DND-41 (cell line): Measurements from ENCODE around the gene KRT72.
A peak's percentile ranks its signal among the peaks of the same experiment; 100 is the strongest.

ENCODE experiments used
- ATAC-seq: fragments of 200-7000 bp; cut with Tn5 transposase; 3 replicates; pipeline ENCODE4 v1.9.1; 2021; ENCODE audit warnings: low read depth; ENCODE audit not compliant: insufficient read depth
- DNase-seq: peaks from one replicate; pipeline ENCODE4 v3.0.0-alpha.2; 2020
- H2AFZ ChIP-seq: 2 replicates; pipeline ENCODE4 v1.6.0; 2012; ENCODE audit warnings: low read depth, low read length
- H3K27ac ChIP-seq: 2 replicates; pipeline ENCODE4 v1.5.1; 2012; ENCODE audit warnings: low read length, inconsistent platforms
- H3K27me3 ChIP-seq: fragments of 200-600 bp; sonication (generic); 2 replicates; pipeline ENCODE4 v1.6.0; 2012; ENCODE audit warnings: low read length, mild to moderate bottlenecking, inconsistent platforms; ENCODE audit not compliant: insufficient read depth, poor library complexity
- H3K36me3 ChIP-seq: 2 replicates; pipeline ENCODE4 v1.5.1; 2012; ENCODE audit warnings: low read length, inconsistent platforms; ENCODE audit not compliant: insufficient read depth
- H3K4me1 ChIP-seq: 2 replicates; pipeline ENCODE4 v1.5.1; 2012; ENCODE audit warnings: mild to moderate bottlenecking, low read length; ENCODE audit not compliant: insufficient read depth
- H3K4me2 ChIP-seq: 2 replicates; pipeline ENCODE4 v1.6.0; 2012; ENCODE audit warnings: mild to moderate bottlenecking, moderate library complexity, low read length, inconsistent platforms; ENCODE audit not compliant: insufficient read depth
- H3K4me3 ChIP-seq, 2 experiments: fragments of 200-600 bp in 1 of 2; shearing (Covaris generic) in 1 of 2; 2 replicates each; pipeline ENCODE4 v1.5.1; 2012 to 2016; ENCODE audit warnings: inconsistent platforms in 2 of 2, low read length in 2 of 2, mild to moderate bottlenecking in 2 of 2, low read depth in 1 of 2, moderate library complexity in 1 of 2
- H3K79me2 ChIP-seq: 2 replicates; pipeline ENCODE4 v1.6.0; 2012; ENCODE audit warnings: low read length, inconsistent platforms; ENCODE audit not compliant: insufficient read depth
- H3K9ac ChIP-seq: 2 replicates; pipeline ENCODE4 v1.6.0; 2012; ENCODE audit warnings: low read depth, mild to moderate bottlenecking, inconsistent platforms, low read length, moderate library complexity
- H3K9me3 ChIP-seq: 2 replicates; pipeline ENCODE4 v1.5.1; 2012; ENCODE audit warnings: low read length, moderate library complexity, mild to moderate bottlenecking, inconsistent platforms; ENCODE audit not compliant: insufficient read depth, severe bottlenecking
- H4K20me1 ChIP-seq: 2 replicates; pipeline ENCODE4 v1.6.0; 2012; ENCODE audit warnings: low read length; ENCODE audit not compliant: insufficient read depth
- EZH2 ChIP-seq: IDR thresholded peaks from 3 replicates; pipeline ENCODE4 v1.6.1; 2012; ENCODE audit warnings: borderline replicate concordance, low read depth, mild to moderate bottlenecking, moderate library complexity, low read length, inconsistent platforms; ENCODE audit not compliant: severe bottlenecking
- TF ChIP-seq, protein P1 (sequence below): IDR thresholded peaks from 2 replicates; pipeline ENCODE4 v1.5.1; 2012; ENCODE audit warnings: borderline replicate concordance, low read length, moderate library complexity, mild to moderate bottlenecking; ENCODE audit not compliant: poor library complexity, severe bottlenecking; ENCODE audit errors: extremely low read depth

KRT72 gene

DNA sequence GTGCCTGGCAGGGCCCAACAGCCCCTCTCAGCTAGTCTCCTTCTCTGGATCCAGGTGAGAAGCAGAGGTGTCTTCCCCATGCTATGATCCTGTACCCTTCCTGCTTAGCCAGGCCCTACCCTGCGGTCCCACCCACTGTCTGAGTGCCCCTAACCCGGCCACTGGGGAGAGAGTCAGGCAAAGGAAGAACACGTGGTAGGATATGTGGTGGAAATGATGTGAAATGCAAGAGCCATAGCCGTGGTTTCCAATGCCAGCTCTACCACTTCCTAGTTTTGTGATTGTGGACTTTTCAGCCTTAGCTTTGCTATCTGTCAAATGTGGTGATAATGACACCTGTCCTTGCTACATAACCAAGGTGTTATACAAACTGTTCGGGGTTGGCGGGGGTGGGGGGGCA lies 34.9 kb upstream of the KRT72 start:
- Histone ChIP-seq H2AFZ (no peak overlapping the region), H3K36me3 (no peaks in the 10 kb centered on the region), H3K4me2 (no peak overlapping the region), H3K4me1 (no peaks in the 10 kb centered on the region), H3K9ac (no peak overlapping the region), H3K27ac (no peak overlapping the region), H3K9me3 (no peaks in the 10 kb centered on the region), H4K20me1 (0 out of 2 replicates have a peak, but pooled peaks cover 4% of the 10 kb centered on the region), H3K4me3 (no peak overlapping the region), H3K79me2 (no peaks in the 10 kb centered on the region), H3K27me3 (peaks cover 2% of the 10 kb centered on the region)
- TF ChIP-seq, protein P1, sequence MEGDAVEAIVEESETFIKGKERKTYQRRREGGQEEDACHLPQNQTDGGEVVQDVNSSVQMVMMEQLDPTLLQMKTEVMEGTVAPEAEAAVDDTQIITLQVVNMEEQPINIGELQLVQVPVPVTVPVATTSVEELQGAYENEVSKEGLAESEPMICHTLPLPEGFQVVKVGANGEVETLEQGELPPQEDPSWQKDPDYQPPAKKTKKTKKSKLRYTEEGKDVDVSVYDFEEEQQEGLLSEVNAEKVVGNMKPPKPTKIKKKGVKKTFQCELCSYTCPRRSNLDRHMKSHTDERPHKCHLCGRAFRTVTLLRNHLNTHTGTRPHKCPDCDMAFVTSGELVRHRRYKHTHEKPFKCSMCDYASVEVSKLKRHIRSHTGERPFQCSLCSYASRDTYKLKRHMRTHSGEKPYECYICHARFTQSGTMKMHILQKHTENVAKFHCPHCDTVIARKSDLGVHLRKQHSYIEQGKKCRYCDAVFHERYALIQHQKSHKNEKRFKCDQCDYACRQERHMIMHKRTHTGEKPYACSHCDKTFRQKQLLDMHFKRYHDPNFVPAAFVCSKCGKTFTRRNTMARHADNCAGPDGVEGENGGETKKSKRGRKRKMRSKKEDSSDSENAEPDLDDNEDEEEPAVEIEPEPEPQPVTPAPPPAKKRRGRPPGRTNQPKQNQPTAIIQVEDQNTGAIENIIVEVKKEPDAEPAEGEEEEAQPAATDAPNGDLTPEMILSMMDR = no peak
- no peak for TF ChIP-seq EZH2
- DNase-seq (no peak), ATAC-seq (no peak)

DNA sequence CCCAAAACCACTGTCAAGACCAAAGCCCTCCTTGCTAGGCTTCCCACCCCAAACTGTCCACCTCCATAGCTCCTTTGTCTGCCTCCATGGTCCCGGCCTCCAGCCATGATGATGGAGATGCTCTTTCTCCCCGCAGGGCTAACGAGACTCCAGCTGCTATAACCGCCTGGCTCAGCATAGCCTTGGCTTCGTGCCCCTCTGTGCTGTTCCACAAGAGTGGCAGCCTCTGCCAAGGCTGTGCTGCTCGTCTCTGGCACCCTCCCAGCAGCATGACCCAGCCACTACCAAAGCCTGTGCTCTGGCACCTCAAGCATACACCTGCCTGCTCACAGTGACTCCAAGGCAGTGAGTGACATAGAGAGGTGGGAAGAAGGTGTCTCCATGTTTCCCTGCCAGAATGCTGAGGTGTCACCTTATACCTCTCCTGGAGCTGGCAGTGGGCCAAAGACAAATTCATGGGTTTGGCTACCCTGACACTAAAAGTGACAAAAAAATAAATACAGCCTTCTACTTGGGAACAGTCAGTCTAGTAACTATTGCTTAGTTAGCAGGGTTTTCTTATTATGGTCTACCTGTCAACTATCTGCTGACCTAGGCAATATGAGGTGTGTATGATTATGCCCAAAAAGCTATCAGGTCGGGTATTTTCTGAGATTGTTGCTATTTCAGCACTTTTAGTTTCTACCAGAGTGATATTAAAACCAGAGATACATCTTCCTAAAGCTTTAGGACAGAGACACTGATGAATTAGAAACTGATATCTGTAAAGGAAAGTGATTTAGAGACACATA lies 33.2 kb upstream of the KRT72 start:
- H3K9me3 ChIP-seq = no peaks in the 10 kb centered on the region
- no peak overlapping the region for H3K9ac ChIP-seq
- H3K27ac ChIP-seq = no peak overlapping the region
- H3K36me3 ChIP-seq = no peaks in the 10 kb centered on the region
- no peak overlapping the region for H3K4me2 ChIP-seq
- ATAC-seq = no peak
- no peaks in the 10 kb centered on the region for H3K79me2 ChIP-seq
- no peaks in the 10 kb centered on the region for H3K27me3 ChIP-seq
- H3K4me3 ChIP-seq = no peak overlapping the region
- no peaks in the 10 kb centered on the region for H3K4me1 ChIP-seq
- TF ChIP-seq, protein P1 = no peak
- no peak for TF ChIP-seq EZH2
- DNase-seq = no peak
- no peak overlapping the region for H2AFZ ChIP-seq
- peaks cover 7% of the 10 kb centered on the region; the same call in 1 of the 2 replicates for H4K20me1 ChIP-seq

DNA sequence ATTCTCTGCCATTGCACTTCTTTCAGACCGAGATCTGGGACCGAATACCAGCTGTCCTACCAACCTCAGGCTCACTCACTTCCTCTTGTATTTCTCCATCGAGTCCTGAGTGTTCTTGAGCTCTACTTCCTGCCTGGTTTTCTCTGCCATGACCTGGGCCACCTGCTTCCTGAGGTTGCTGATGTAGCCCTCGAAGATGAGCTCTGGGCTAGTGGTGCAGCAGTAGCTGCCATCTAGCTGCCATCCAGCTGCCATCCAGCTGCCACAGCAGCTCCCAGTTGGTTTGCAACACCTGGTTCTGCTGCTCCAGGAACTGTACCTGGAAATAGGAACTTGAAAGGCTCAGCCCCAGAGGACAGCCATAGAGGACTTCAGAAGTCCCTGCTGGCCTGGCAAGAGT lies 32.1 kb upstream of the KRT72 start:
- no peak for TF ChIP-seq EZH2
- TF ChIP-seq, protein P1 = no peak
- peak; percentile 23 for DNase-seq
- peak; percentile 72; the same call in 2 of the 3 replicates for ATAC-seq
- Histone ChIP-seq H3K4me1 (no peaks in the 10 kb centered on the region), H3K4me3 (no peak overlapping the region), H3K27me3 (no peaks in the 10 kb centered on the region), H3K9ac (no peak overlapping the region), H2AFZ (no peak overlapping the region), H3K9me3 (no peaks in the 10 kb centered on the region), H3K4me2 (no peak overlapping the region), H3K36me3 (no peaks in the 10 kb centered on the region), H3K79me2 (no peaks in the 10 kb centered on the region), H4K20me1 (peaks cover 7% of the 10 kb centered on the region; the same call in 1 of the 2 replicates), H3K27ac (no peak overlapping the region)
